DOHH2 (cell line): ENCODE data around the gene ARL6IP4.

Experiments used
- H3F3A ChIP-seq: fragments of 200-600 bp; sonication (generic), shearing (Covaris generic); 2 replicates; pipeline ENCODE4 v1.6.0; 2016; ENCODE audit warnings: antibody characterized with exemption, mild to moderate bottlenecking; ENCODE audit not compliant: control insufficient read depth, insufficient read depth
- H3K27ac ChIP-seq: fragments of 200-600 bp; sonication (generic); 2 replicates; pipeline ENCODE4 v1.5.1; 2014; ENCODE audit warnings: low read depth, mild to moderate bottlenecking, low read length, moderate library complexity
- H3K27me3 ChIP-seq: fragments of 200-600 bp; sonication (generic); 2 replicates; pipeline ENCODE4 v1.6.1; 2014; ENCODE audit warnings: mild to moderate bottlenecking, low read length, mixed read lengths; ENCODE audit not compliant: control insufficient read depth
- H3K36me3 ChIP-seq: fragments of 200-600 bp; sonication (generic); 2 replicates; pipeline ENCODE4 v1.6.1; 2014; ENCODE audit warnings: mild to moderate bottlenecking, low read length, moderate library complexity, mixed read lengths; ENCODE audit not compliant: control insufficient read depth
- H3K4me1 ChIP-seq: fragments of 200-600 bp; sonication (generic); 2 replicates; pipeline ENCODE4 v1.6.1; 2014; ENCODE audit warnings: mild to moderate bottlenecking, low read length, mixed read lengths; ENCODE audit not compliant: control insufficient read depth
- H3K4me2 ChIP-seq: fragments of 200-600 bp; sonication (generic); 2 replicates; pipeline ENCODE4 v1.6.0; 2014; ENCODE audit warnings: mild to moderate bottlenecking, low read length, moderate library complexity
- H3K4me3 ChIP-seq: fragments of 200-600 bp; sonication (generic); 2 replicates; pipeline ENCODE4 v1.5.1; 2014; ENCODE audit warnings: mild to moderate bottlenecking, low read length, mixed read lengths
- H3K79me2 ChIP-seq: fragments of 200-600 bp; sonication (generic); 2 replicates; pipeline ENCODE4 v1.6.1; 2014; ENCODE audit warnings: mild to moderate bottlenecking, low read length, mixed read lengths; ENCODE audit not compliant: control insufficient read depth
- H3K9me2 ChIP-seq: fragments of 200-600 bp; sonication (generic); replicated peaks from 2 replicates; pipeline ENCODE4 v1.6.1; 2014; ENCODE audit warnings: mild to moderate bottlenecking, low read length, mixed read lengths; ENCODE audit not compliant: control insufficient read depth
- H3K9me3 ChIP-seq: fragments of 200-600 bp; sonication (generic); 2 replicates; pipeline ENCODE4 v1.6.1; 2014; ENCODE audit warnings: antibody characterized with exemption, low read length, mixed read lengths; ENCODE audit not compliant: control insufficient read depth, insufficient read depth
- H4K20me1 ChIP-seq: fragments of 200-600 bp; sonication (generic); 2 replicates; pipeline ENCODE4 v1.6.0; 2014; ENCODE audit warnings: low read depth, mild to moderate bottlenecking, antibody characterized with exemption, low read length, moderate library complexity; ENCODE audit not compliant: control insufficient read depth, insufficient read depth
- EZH2phosphoT487 ChIP-seq: fragments of 200-600 bp; sonication (generic); IDR thresholded peaks from 2 replicates; pipeline ENCODE4 v1.6.1; 2017; ENCODE audit warnings: borderline replicate concordance, mild to moderate bottlenecking, antibody characterized with exemption, low read length, moderate library complexity, mixed read lengths
- TF ChIP-seq, protein P1 (sequence below): fragments of 200-600 bp; sonication (generic); IDR thresholded peaks from one replicate; pipeline ENCODE4 v1.5.1; 2014; ENCODE audit warnings: antibody characterized with exemption, mild to moderate bottlenecking, low read depth, low read length; ENCODE audit not compliant: poor library complexity, severe bottlenecking

The ARL6IP4 gene

DNA sequence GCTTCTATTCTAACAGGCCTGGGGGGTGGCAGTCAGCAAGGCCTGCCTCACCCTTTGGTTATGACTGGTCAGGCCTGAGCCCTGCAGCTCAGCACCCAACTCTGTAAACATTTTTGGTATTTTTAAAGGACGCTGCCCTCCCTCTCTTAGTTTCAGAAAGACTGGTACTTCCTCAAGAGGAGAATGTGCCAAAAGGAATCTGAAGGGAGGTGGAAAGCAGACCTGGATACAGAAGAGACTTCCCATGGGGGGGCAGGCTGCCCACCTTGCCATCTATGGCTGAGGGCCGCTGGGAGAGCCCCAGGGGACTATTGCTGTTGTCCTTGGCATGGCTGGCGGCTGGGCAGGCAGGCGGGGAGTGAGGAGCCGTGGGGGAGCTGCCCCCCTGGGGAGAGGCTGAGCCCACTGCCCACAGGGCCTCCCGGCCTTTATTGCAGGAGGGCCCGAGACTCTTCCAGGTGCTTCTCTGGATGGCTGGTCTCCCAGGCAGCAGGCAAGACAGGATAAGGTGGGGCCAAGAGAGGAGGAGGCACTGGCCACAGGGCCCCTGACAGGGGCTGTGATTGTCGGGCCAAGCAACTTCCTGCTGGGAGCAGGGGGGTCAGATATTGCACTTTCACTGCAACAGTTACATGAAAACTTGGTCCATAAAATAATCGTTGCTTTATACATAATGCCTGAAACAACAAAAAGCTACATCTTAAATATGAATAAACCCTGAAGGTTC is 3.5 kb downstream of the ARL6IP4 start:
- no peak overlapping the region for H3K27ac ChIP-seq
- H3K79me2 ChIP-seq, result peaks cover 40% of the 10 kb centered on the region
- no peak overlapping the region for H3K4me3 ChIP-seq
- peaks cover 42% of the 10 kb centered on the region for H3K36me3 ChIP-seq
- H4K20me1 ChIP-seq, result peaks cover 9% of the 10 kb centered on the region; the same call in 1 of the 2 replicates
- H3K9me2 ChIP-seq, result no peaks in the 10 kb centered on the region
- peaks cover 37% of the 10 kb centered on the region for H3K4me1 ChIP-seq
- H3K4me2 ChIP-seq, result peak overlapping the region; percentile 11; the same call in 1 of the 2 replicates
- TF ChIP-seq, protein P1, sequence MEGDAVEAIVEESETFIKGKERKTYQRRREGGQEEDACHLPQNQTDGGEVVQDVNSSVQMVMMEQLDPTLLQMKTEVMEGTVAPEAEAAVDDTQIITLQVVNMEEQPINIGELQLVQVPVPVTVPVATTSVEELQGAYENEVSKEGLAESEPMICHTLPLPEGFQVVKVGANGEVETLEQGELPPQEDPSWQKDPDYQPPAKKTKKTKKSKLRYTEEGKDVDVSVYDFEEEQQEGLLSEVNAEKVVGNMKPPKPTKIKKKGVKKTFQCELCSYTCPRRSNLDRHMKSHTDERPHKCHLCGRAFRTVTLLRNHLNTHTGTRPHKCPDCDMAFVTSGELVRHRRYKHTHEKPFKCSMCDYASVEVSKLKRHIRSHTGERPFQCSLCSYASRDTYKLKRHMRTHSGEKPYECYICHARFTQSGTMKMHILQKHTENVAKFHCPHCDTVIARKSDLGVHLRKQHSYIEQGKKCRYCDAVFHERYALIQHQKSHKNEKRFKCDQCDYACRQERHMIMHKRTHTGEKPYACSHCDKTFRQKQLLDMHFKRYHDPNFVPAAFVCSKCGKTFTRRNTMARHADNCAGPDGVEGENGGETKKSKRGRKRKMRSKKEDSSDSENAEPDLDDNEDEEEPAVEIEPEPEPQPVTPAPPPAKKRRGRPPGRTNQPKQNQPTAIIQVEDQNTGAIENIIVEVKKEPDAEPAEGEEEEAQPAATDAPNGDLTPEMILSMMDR, result no peak
- TF ChIP-seq EZH2phosphoT487, result no peak
- no peaks in the 10 kb centered on the region for H3K27me3 ChIP-seq
- H3K9me3 ChIP-seq, result no peaks in the 10 kb centered on the region
- peaks cover 7% of the 10 kb centered on the region; the same call in 1 of the 2 replicates for H3F3A ChIP-seq

DNA sequence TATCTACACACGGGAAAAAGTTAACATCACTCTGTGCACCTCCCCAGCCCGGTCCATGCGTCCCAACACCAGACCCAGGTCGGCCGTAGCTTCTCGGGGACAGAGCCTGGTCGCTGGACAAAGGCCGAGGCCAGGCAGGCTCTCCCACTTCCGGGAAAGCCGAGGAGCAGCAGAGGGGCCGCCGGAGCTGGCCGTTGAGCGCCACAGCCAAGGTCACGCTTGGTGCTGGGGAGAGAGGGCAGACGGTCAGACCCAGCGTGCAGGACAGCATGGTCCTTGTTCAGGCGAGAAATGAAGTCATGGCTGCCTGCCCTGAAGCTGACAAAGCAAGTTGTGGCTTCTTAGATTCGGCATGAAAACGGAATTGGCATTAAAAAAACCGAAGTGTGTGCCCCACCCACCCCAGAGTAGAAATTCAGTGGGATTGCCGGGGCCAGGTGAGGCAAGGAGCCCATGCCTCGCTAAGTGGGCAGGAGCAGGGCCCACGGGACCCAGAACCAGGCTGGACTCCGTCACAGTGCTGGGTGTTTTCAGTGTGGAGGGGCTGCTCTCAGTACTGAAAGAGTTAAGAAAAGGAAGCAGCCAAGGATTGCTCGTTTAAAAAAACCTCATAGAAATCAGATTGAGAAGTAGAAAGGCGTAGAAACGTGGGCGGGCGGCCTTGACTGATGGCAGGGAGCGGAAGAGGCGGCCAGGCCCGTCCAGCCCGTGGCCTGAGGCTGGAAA is 4.3 kb downstream of the ARL6IP4 start:
- Histone ChIP-seq H3K4me1 (peaks cover 29% of the 10 kb centered on the region), H3K4me3 (no peak overlapping the region), H3K79me2 (peaks cover 31% of the 10 kb centered on the region), H3K36me3 (peaks cover 34% of the 10 kb centered on the region), H3K9me2 (no peaks in the 10 kb centered on the region), H3F3A (peaks cover 7% of the 10 kb centered on the region; the same call in 1 of the 2 replicates), H3K27ac (no peak overlapping the region), H3K9me3 (no peaks in the 10 kb centered on the region), H4K20me1 (peaks cover 9% of the 10 kb centered on the region; the same call in 1 of the 2 replicates), H3K27me3 (no peaks in the 10 kb centered on the region), H3K4me2 (no peak overlapping the region)
- TF ChIP-seq EZH2phosphoT487, result no peak
- TF ChIP-seq, protein P1, result no peak

DNA sequence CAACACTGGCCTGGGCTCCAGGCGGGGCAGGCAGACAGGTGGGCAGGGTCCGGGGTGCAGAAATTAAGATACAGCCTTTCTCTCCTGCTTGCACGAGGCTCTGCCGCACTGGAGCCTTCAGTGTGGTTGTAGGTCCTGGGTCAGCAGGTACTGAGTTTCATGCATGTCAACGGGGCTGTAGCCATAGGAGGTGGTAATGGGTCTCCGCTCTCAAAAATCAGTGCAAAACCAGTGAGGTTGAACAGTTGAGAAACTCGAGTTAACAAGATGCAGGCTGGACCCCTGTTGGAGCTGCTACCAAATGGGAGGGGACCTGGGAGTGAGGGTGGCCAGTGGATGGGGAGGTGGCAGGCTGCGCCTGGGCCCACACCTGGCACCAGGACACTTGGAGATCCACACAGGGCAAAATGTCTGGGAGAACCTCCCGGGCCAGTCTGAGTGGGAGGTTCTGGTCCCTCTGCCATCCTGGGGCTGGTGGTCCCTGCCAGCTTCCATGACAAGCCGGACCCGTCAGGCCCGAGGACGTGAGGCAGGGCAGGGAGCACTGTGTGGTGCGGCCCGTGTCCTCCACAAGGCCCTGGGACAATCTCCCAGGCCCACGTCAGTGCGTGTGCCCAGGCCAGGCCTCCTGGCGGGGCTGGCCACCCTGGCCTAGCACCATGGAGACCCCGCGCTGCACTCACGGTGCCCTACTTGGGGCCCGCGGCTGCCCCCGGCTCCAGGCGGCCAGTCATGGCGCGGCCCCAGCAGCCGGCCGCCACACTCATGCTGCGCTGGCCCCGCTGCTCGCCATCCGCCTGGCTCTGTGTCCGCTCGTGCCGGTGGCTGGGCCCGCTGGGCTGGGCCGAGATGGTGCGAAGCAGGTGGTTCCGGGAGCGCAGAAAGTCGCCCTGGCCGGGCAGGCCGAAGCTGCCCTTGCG is 5.1 kb downstream of the ARL6IP4 start:
- Histone ChIP-seq H4K20me1 (peaks cover 9% of the 10 kb centered on the region; the same call in 1 of the 2 replicates), H3K36me3 (peaks cover 31% of the 10 kb centered on the region)

More for the DNA sequence above, 5.1 kb downstream of the ARL6IP4 start:
- Histone ChIP-seq H3K79me2 (peaks cover 24% of the 10 kb centered on the region), H3F3A (peaks cover 7% of the 10 kb centered on the region; the same call in 1 of the 2 replicates), H3K27me3 (no peaks in the 10 kb centered on the region), H3K27ac (no peak overlapping the region), H3K4me2 (no peak overlapping the region), H3K9me2 (no peaks in the 10 kb centered on the region), H3K4me1 (peaks cover 26% of the 10 kb centered on the region), H3K4me3 (no peak overlapping the region), H3K9me3 (no peaks in the 10 kb centered on the region)
- TF ChIP-seq, protein P1, result no peak
- no peak for TF ChIP-seq EZH2phosphoT487
